Panc1 (cell line): Measurements from ENCODE around the gene CDRT4. TPM values are rescaled to one million over a fixed set of nuclear protein-coding genes. Genes with fewer than 3 reads are reported as not detected.

Experiments used
- ATAC-seq: fragments of 200-7000 bp; cut with Tn5 transposase; 2 replicates; pipeline ENCODE4 v1.9.1; 2020; ENCODE audit warnings: mild to moderate bottlenecking, moderate library complexity
- BruUV-seq: library from RNA; stranded (reverse); fragments of 400-500 nt; replicated peaks from 2 replicates; lab custom pipeline; 2021; lab: Mats Ljungman, UMichigan
- CTCF ChIA-PET: fragments of 300-600 bp; sonication (Branson Sonifier 250); formaldehyde crosslinking; loops from one replicate; lab custom pipeline; 2022; ENCODE audit warnings: antibody characterized with exemption; lab: Charles Lee
- POLR2A ChIA-PET: fragments of 300-600 bp; sonication (Branson Sonifier 250); formaldehyde crosslinking; loops from one replicate; lab custom pipeline; 2022; ENCODE audit warnings: antibody characterized with exemption; lab: Charles Lee
- DNase-seq: peaks from one replicate; pipeline ENCODE4 v3.0.0-alpha.2; 2010; ENCODE audit warnings: low read depth, low spot score
- H3K27ac ChIP-seq: 2 replicates; pipeline ENCODE4 v1.5.1; 2011; ENCODE audit warnings: mild to moderate bottlenecking, low read length, inconsistent platforms
- H3K27me3 ChIP-seq: fragments of 200-500 bp; sonication (Bioruptor generic); 2 replicates; pipeline ENCODE4 v1.6.0; 2014; ENCODE audit warnings: low read length, inconsistent platforms; ENCODE audit not compliant: control insufficient read depth, insufficient read depth
- H3K36me3 ChIP-seq: fragments of 200-500 bp; sonication (Bioruptor generic); 2 replicates; pipeline ENCODE4 v1.5.1; 2014; ENCODE audit warnings: inconsistent platforms, mild to moderate bottlenecking, low read length, moderate library complexity; ENCODE audit not compliant: control insufficient read depth, insufficient read depth
- H3K4me1 ChIP-seq: 2 replicates; pipeline ENCODE4 v1.5.1; 2011; ENCODE audit warnings: inconsistent platforms, mild to moderate bottlenecking, low read length, moderate library complexity; ENCODE audit not compliant: control insufficient read depth, insufficient read depth
- H3K4me3 ChIP-seq, 2 experiments: 2 replicates each; pipeline ENCODE4 v1.5.1; 2011 to 2012; ENCODE audit warnings: low read depth in 2 of 2, low read length in 2 of 2, mild to moderate bottlenecking in 2 of 2, inconsistent platforms in 1 of 2, moderate library complexity in 1 of 2
- H3K9me3 ChIP-seq: fragments of 200-500 bp; sonication (Bioruptor generic); 2 replicates; pipeline ENCODE4 v1.5.1; 2014; ENCODE audit warnings: low read depth, mild to moderate bottlenecking, inconsistent platforms, low read length, moderate library complexity; ENCODE audit not compliant: control insufficient read depth, insufficient read depth
- CTCF ChIP-seq: fragments of 450-650 bp; IDR thresholded peaks from 2 replicates; pipeline ENCODE4 v1.5.1; 2017; ENCODE audit warnings: mild to moderate bottlenecking
- POLR2AphosphoS5 ChIP-seq: IDR thresholded peaks from 2 replicates; pipeline ENCODE4 v1.6.1; 2012; ENCODE audit warnings: mild to moderate bottlenecking, low read depth, low read length, moderate library complexity
- REST ChIP-seq, 2 experiments: IDR thresholded peaks; 2 replicates each; pipeline ENCODE4 v1.6.1; 2011 to 2012; ENCODE audit warnings: low read depth in 2 of 2, control low read depth in 1 of 2, low read length in 1 of 2, mild to moderate bottlenecking in 1 of 2, moderate library complexity in 1 of 2; ENCODE audit not compliant: insufficient read depth in 1 of 2
- SIN3A ChIP-seq: IDR thresholded peaks from 2 replicates; pipeline ENCODE4 v1.6.1; 2012; ENCODE audit warnings: low read depth, mild to moderate bottlenecking, low read length, moderate library complexity, borderline replicate concordance; ENCODE audit not compliant: insufficient read depth
- TCF7L2 ChIP-seq: IDR thresholded peaks from 2 replicates; pipeline ENCODE4 v1.6.1; 2011; ENCODE audit warnings: mild to moderate bottlenecking, low read depth, low read length, inconsistent platforms
- in situ Hi-C: cut with HindIII; loops from 2 replicates; pipeline ENCODE4 v1.10.0; 2016; ENCODE audit warnings: low sequenced_read_pairs, low pct_unique_long_range_greater_than_20kb
- intact Hi-C: fragments of 100-400 bp; cut with micrococcal nuclease; formaldehyde crosslinking; loops from one replicate; pipeline ENCODE4 v1.10.0; 2022; ENCODE audit not compliant: unreplicated experiment
- total RNA-seq: library from RNA; stranded (reverse); gene quantifications from one replicate; pipeline ENCODE4 v1.2.1, GENCODE V29; 2021; ENCODE audit not compliant: unreplicated experiment

CDRT4 gene
- total RNA-seq, 1 experiment from 2014 or later: 2.8 TPM

- in situ Hi-C loops: no loop called here
- Histone ChIP-seq H3K27me3 (no peaks in the 10 kb centered on the region), H3K4me3 (no peak overlapping the region), H3K27ac (no peak overlapping the region), H3K9me3 (no peaks in the 10 kb centered on the region), H3K36me3 (no peaks in the 10 kb centered on the region), H3K4me1 (no peaks in the 10 kb centered on the region)
- CTCF ChIA-PET: no interaction called here
- BruUV-seq: no TSS peak
- ATAC-seq: no peak
- no peak for TF ChIP-seq SIN3A
- TF ChIP-seq REST (IDR thresholded peaks at IDR 0.05; ENCODE audit: insufficient read depth in 1 of 2, low read depth in 2 of 2, low read length in 1 of 2): no peak
- TF ChIP-seq POLR2AphosphoS5: no peak
- no peak for TF ChIP-seq TCF7L2
- no peak for TF ChIP-seq CTCF
- POLR2A ChIA-PET: no interaction called here
- intact Hi-C loops: no loop called here
- no peak for DNase-seq
Measured at GRCh38 chr17:15492186-15492585, 24.8 kb upstream of the CDRT4 start.

GRCh38 chr17:15490634-15491261 lies 23.3 kb upstream of the CDRT4 start:
- no peak for DNase-seq
- CTCF ChIA-PET: no interaction called here
- Histone ChIP-seq H3K9me3 (no peaks in the 10 kb centered on the region), H3K4me3 (no peak overlapping the region), H3K4me1 (no peaks in the 10 kb centered on the region), H3K27ac (no peak overlapping the region), H3K27me3 (no peaks in the 10 kb centered on the region), H3K36me3 (no peaks in the 10 kb centered on the region)
- in situ Hi-C loops (no loop called here), intact Hi-C loops (no loop called here)
- POLR2A ChIA-PET: no interaction called here
- ATAC-seq: no peak
- no TSS peak for BruUV-seq
- no peak for TF ChIP-seq POLR2AphosphoS5
- no peak for TF ChIP-seq CTCF
- no peak for TF ChIP-seq TCF7L2
- TF ChIP-seq SIN3A: no peak
